OCI-LY3 (cell line): ENCODE measurements around the gene FPGS.

Experiments
- H2AFZ ChIP-seq: fragments of 200-600, 300-600 bp; shearing (Covaris generic); 2 replicates; pipeline ENCODE4 v1.6.0; 2014; ENCODE audit warnings: antibody characterized with exemption, low read depth, low read length
- H3K27ac ChIP-seq: fragments of 200-600, 300-600 bp; sonication (generic); 2 replicates; pipeline ENCODE4 v1.5.1; 2014; ENCODE audit warnings: mild to moderate bottlenecking, low read length, moderate library complexity, mixed read lengths
- H3K27me3 ChIP-seq: fragments of 200-600, 300-600 bp; sonication (generic); 2 replicates; pipeline ENCODE4 v1.6.1; 2014; ENCODE audit warnings: low read depth, low read length, mixed read lengths
- H3K36me3 ChIP-seq: fragments of 200-600, 300-600 bp; sonication (generic); replicated peaks from 2 replicates; pipeline ENCODE3; 2014; ENCODE audit warnings: low read depth, low read length, mixed read lengths
- H3K4me1 ChIP-seq: fragments of 300-600, 200-600 bp; sonication (generic); 2 replicates; pipeline ENCODE4 v1.6.1; 2014; ENCODE audit warnings: low read length, mixed read lengths
- H3K4me2 ChIP-seq: fragments of 200-600, 300-600 bp; sonication (generic); 2 replicates; pipeline ENCODE4 v1.6.1; 2014; ENCODE audit warnings: low read length, mixed read lengths
- H3K4me3 ChIP-seq: fragments of 300-600, 200-600 bp; sonication (generic); 2 replicates; pipeline ENCODE4 v1.5.1; 2014; ENCODE audit warnings: antibody characterized with exemption, mild to moderate bottlenecking, low read length, moderate library complexity
- H3K79me2 ChIP-seq: fragments of 300-600, 200-600 bp; shearing (Covaris generic); 2 replicates; pipeline ENCODE4 v1.6.1; 2014; ENCODE audit warnings: mild to moderate bottlenecking, low read length, mixed read lengths
- H3K9ac ChIP-seq: fragments of 300-600, 200-600 bp; shearing (Covaris generic); 2 replicates; pipeline ENCODE4 v1.6.0; 2014; ENCODE audit warnings: mild to moderate bottlenecking, low read length, moderate library complexity
- H3K9me3 ChIP-seq: fragments of 200-600, 300-600 bp; shearing (Covaris generic); 2 replicates; pipeline ENCODE4 v1.6.1; 2014; ENCODE audit warnings: low read length, mixed read lengths; ENCODE audit not compliant: insufficient read depth
- H4K20me1 ChIP-seq: fragments of 200-600, 300-600 bp; sonication (generic); 2 replicates; pipeline ENCODE4 v1.6.1; 2016; ENCODE audit warnings: low read length, mixed read lengths; ENCODE audit not compliant: insufficient read depth
- CTCF ChIP-seq: fragments of 200-600, 300-600 bp; sonication (generic); IDR thresholded peaks from 2 replicates; pipeline ENCODE4 v1.5.1; 2014; ENCODE audit warnings: antibody characterized with exemption, low read length, low read depth
- EZH2phosphoT487 ChIP-seq: fragments of 200-600 bp; shearing (Covaris generic); IDR thresholded peaks from 2 replicates; pipeline ENCODE4 v1.6.1; 2018; ENCODE audit warnings: antibody characterized with exemption, mixed run types, low read depth

Gene FPGS

DNA sequence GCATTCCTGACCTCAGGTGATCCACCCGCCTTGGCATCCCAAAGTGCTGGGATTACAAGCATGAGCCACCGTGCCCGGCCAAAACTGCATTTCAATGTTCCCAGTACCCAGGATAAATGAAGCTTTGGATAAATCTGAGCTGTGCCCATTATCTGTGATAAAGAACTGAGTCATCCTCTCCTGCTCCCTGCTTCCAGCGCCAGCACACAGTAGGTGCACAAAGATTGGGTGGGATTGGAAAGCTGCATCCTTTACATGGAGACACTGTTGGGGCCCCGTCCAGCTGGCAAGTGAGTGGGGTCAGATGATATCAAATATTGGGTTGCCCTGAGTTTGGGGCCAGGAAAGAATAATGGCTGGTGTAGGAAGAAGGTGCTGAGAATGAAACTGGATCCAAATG is 41.6 kb upstream of the FPGS start:
- no peaks in the 10 kb centered on the region for H3K4me1 ChIP-seq
- H3K4me2 ChIP-seq: no peak overlapping the region
- no peaks in the 10 kb centered on the region for H3K9me3 ChIP-seq
- H3K79me2 ChIP-seq: no peaks in the 10 kb centered on the region
- H2AFZ ChIP-seq: no peak overlapping the region
- no peak for TF ChIP-seq CTCF
- TF ChIP-seq EZH2phosphoT487: no peak
- H3K4me3 ChIP-seq: no peak overlapping the region
- no peaks in the 10 kb centered on the region for H3K27me3 ChIP-seq
- no peak overlapping the region for H3K9ac ChIP-seq
- no peak overlapping the region for H3K27ac ChIP-seq
- H4K20me1 ChIP-seq: peaks cover 36% of the 10 kb centered on the region
- H3K36me3 ChIP-seq: peaks cover 27% of the 10 kb centered on the region

- peaks cover 38% of the 10 kb centered on the region for H4K20me1 ChIP-seq
- H3K27me3 ChIP-seq: no peaks in the 10 kb centered on the region
- no peak overlapping the region for H3K9ac ChIP-seq
- no peaks in the 10 kb centered on the region for H3K9me3 ChIP-seq
- no peak overlapping the region for H3K4me3 ChIP-seq
- H3K4me1 ChIP-seq: no peaks in the 10 kb centered on the region
- no peak overlapping the region for H3K4me2 ChIP-seq
- peaks cover 29% of the 10 kb centered on the region for H3K36me3 ChIP-seq
- H2AFZ ChIP-seq: no peak overlapping the region
- TF ChIP-seq EZH2phosphoT487 (no peak), CTCF (no peak)
- no peak overlapping the region for H3K27ac ChIP-seq
- no peaks in the 10 kb centered on the region for H3K79me2 ChIP-seq
Observed at GRCh38 chr9:127761491-127761956, 41.2 kb upstream of the FPGS start.

- Histone ChIP-seq H3K27me3 (no peaks in the 10 kb centered on the region), H3K9me3 (no peaks in the 10 kb centered on the region), H3K27ac (no peak overlapping the region), H3K4me3 (no peak overlapping the region), H2AFZ (no peak overlapping the region), H3K36me3 (peaks cover 35% of the 10 kb centered on the region), H3K4me1 (no peaks in the 10 kb centered on the region), H3K4me2 (no peak overlapping the region), H4K20me1 (peaks cover 42% of the 10 kb centered on the region), H3K79me2 (no peaks in the 10 kb centered on the region), H3K9ac (no peak overlapping the region)
- TF ChIP-seq CTCF (no peak), EZH2phosphoT487 (no peak)
Observed at GRCh38 chr9:127762111-127762676, 40.5 kb upstream of the FPGS start.

DNA sequence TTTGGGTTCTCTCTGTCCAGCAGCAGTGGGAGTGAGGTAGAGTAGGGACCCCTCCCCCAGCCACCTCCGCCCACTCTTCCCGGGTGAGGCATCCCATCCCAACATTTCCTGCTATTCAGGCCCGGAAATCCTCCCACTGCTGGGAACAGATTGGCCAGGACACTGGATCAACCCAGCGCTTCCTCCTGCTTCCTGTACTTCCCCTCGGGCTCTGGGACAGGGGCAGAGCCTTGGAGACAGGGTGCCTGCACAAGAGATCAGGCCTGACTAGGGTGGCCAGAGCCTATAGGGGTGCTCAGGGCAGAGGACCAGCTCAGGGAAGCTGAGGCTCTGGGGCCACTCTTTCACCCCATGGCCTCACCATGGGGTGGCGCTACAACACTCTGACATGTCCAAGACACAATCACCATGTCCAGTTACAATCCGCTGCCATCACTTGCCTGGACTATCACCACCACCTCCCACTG is 38.7 kb upstream of the FPGS start:
- H3K79me2 ChIP-seq: peaks cover 3% of the 10 kb centered on the region; the same call in 1 of the 2 replicates
- TF ChIP-seq EZH2phosphoT487 (no peak), CTCF (peak; percentile 44)

More for the DNA sequence above, 38.7 kb upstream of the FPGS start:
- Histone ChIP-seq H3K36me3 (peaks cover 42% of the 10 kb centered on the region), H3K4me2 (no peak overlapping the region), H3K4me1 (no peaks in the 10 kb centered on the region), H3K9me3 (no peaks in the 10 kb centered on the region), H3K4me3 (no peak overlapping the region), H3K27me3 (no peaks in the 10 kb centered on the region), H2AFZ (no peak overlapping the region), H3K27ac (no peak overlapping the region), H4K20me1 (peaks cover 53% of the 10 kb centered on the region), H3K9ac (no peak overlapping the region)
